H1 (cell line): ENCODE data around the gene C1orf21. TPM values are rescaled to one million over a fixed set of nuclear protein-coding genes. Genes with fewer than 3 reads are reported as not detected.

Experiments used
- CTCF ChIA-PET: fragments of 300-600 bp; sonication (Branson Sonifier 250); formaldehyde crosslinking; loops from one replicate; lab custom pipeline; 2021; ENCODE audit not compliant: partially characterized antibody; lab: Charles Lee
- POLR2A ChIA-PET: fragments of 300-600 bp; sonication (Branson Sonifier 250); formaldehyde crosslinking; loops from one replicate; lab custom pipeline; 2021; ENCODE audit warnings: inconsistent platforms; ENCODE audit not compliant: partially characterized antibody; lab: Charles Lee
- DNase-seq, 2 experiments: peaks; one replicate each; pipeline versions ENCODE4 v3.0.0 to v3.0.0-alpha.2; 2010 to 2022; ENCODE audit warnings: low spot score in 2 of 2, low read depth in 1 of 2, mixed read lengths in 1 of 2
- FAIRE-seq: peaks from 2 replicates; lab custom pipeline; 2011; peaks lifted over from hg19 to GRCh38; lab: Jason Lieb, UNC
- H2AFZ ChIP-seq: 2 replicates; pipeline ENCODE4 v1.8.1; 2012; ENCODE audit warnings: low read length, inconsistent platforms
- H2AK5ac ChIP-seq: 2 replicates; pipeline ENCODE4 v1.6.1; 2013; ENCODE audit warnings: low read depth, low read length
- H2BK120ac ChIP-seq: replicated peaks from 2 replicates; pipeline ENCODE3; 2013; ENCODE audit warnings: low read depth, low read length, inconsistent platforms
- H2BK12ac ChIP-seq: 2 replicates; pipeline ENCODE4 v1.6.1; 2013; ENCODE audit warnings: low read depth, low read length
- H2BK15ac ChIP-seq: 2 replicates; pipeline ENCODE4 v1.6.1; 2013; ENCODE audit warnings: low read length
- H2BK20ac ChIP-seq: 2 replicates; pipeline ENCODE4 v1.6.1; 2013; ENCODE audit warnings: low read length
- H2BK5ac ChIP-seq: 2 replicates; pipeline ENCODE4 v1.6.1; 2013; ENCODE audit warnings: low read depth, low read length
- H3K14ac ChIP-seq: 2 replicates; pipeline ENCODE4 v1.6.1; 2013; ENCODE audit warnings: inconsistent platforms; ENCODE audit not compliant: insufficient read length
- H3K18ac ChIP-seq: 2 replicates; pipeline ENCODE4 v1.6.1; 2013; ENCODE audit warnings: low read length; ENCODE audit errors: extremely low read depth
- H3K23ac ChIP-seq: 2 replicates; pipeline ENCODE4 v1.6.1; 2013; ENCODE audit warnings: inconsistent platforms; ENCODE audit not compliant: insufficient read length
- H3K23me2 ChIP-seq: 2 replicates; pipeline ENCODE4 v1.6.1; 2013; ENCODE audit warnings: low read depth, low read length
- H3K27ac ChIP-seq: 2 replicates; pipeline ENCODE4 v1.6.1; 2011; ENCODE audit warnings: low read depth, low read length, inconsistent platforms
- H3K27me3 ChIP-seq, 4 experiments: replicated peaks in 1 of 4; 1 replicate in 1 of 4; 2 replicates in 3 of 4; pipeline versions ENCODE4 v1.6.1 to v1.8.1; 2011 to 2013; ENCODE audit warnings: low read length in 3 of 4, mild to moderate bottlenecking in 3 of 4, inconsistent platforms in 2 of 4, mixed read lengths in 2 of 4, moderate library complexity in 1 of 4; ENCODE audit not compliant: control insufficient read depth in 3 of 4, insufficient read depth in 3 of 4; ENCODE audit errors: extremely low read depth in 1 of 4
- H3K36me3 ChIP-seq, 4 experiments: 2 replicates each; pipeline versions ENCODE4 v1.6.1 to v1.8.1; 2011 to 2013; ENCODE audit warnings: mild to moderate bottlenecking in 4 of 4, low read length in 3 of 4, moderate library complexity in 2 of 4, control low read depth in 1 of 4, inconsistent platforms in 1 of 4; ENCODE audit not compliant: insufficient read depth in 4 of 4, control insufficient read depth in 2 of 4
- H3K4ac ChIP-seq: replicated peaks from 2 replicates; pipeline ENCODE3; 2013; ENCODE audit warnings: low read length, low read depth, mixed read lengths, inconsistent platforms; ENCODE audit not compliant: insufficient read length
- H3K4me1 ChIP-seq, 4 experiments: replicated peaks in 1 of 4; 1 replicate in 1 of 4; 2 replicates in 3 of 4; pipeline versions ENCODE4 v1.6.1 to v1.8.1; 2011 to 2013; ENCODE audit warnings: low read length in 3 of 4, inconsistent platforms in 2 of 4, mixed read lengths in 1 of 4; ENCODE audit not compliant: insufficient read depth in 4 of 4, control insufficient read depth in 3 of 4
- H3K4me2 ChIP-seq, 2 experiments: 2 replicates each; pipeline versions ENCODE4 v1.6.1 to v1.8.1; 2011 to 2013; ENCODE audit warnings: low read depth in 2 of 2, low read length in 2 of 2, control low read depth in 1 of 2, inconsistent platforms in 1 of 2, mild to moderate bottlenecking in 1 of 2; ENCODE audit not compliant: insufficient read depth in 1 of 2
- H3K4me3 ChIP-seq, 4 experiments: fragments of 200-600, 300-600 bp in 1 of 4; sonication (generic), shearing (Covaris generic), sonication (Bioruptor Twin) in 1 of 4; 2 replicates each; pipeline versions ENCODE4 v1.5.1 to v1.8.1; 2011 to 2016; ENCODE audit warnings: low read length in 4 of 4, low read depth in 3 of 4, control low read depth in 2 of 4, inconsistent platforms in 2 of 4, mild to moderate bottlenecking in 2 of 4, mixed read lengths in 1 of 4, moderate library complexity in 1 of 4; ENCODE audit not compliant: insufficient read depth in 2 of 4; ENCODE audit errors: extremely low read depth in 1 of 4
- H3K56ac ChIP-seq: replicated peaks from 2 replicates; pipeline ENCODE3; 2013; ENCODE audit warnings: low read depth, mild to moderate bottlenecking, mixed read lengths, low read length, inconsistent platforms; ENCODE audit not compliant: insufficient read length
- H3K79me1 ChIP-seq: 2 replicates; pipeline ENCODE4 v1.6.1; 2013; ENCODE audit warnings: low read depth, low read length, control low read depth
- H3K79me2 ChIP-seq, 2 experiments: 2 replicates each; pipeline versions ENCODE4 v1.6.1 to v1.8.1; 2012 to 2013; ENCODE audit warnings: low read length in 2 of 2, mild to moderate bottlenecking in 2 of 2, inconsistent platforms in 1 of 2; ENCODE audit not compliant: insufficient read depth in 2 of 2, control insufficient read depth in 1 of 2
- H3K9ac ChIP-seq, 4 experiments: replicated peaks in 1 of 4; 1 replicate in 1 of 4; 2 replicates in 3 of 4; pipeline versions ENCODE4 v1.6.1 to v1.8.1; 2011 to 2013; ENCODE audit warnings: low read depth in 3 of 4, low read length in 3 of 4, control low read depth in 2 of 4, mild to moderate bottlenecking in 2 of 4, moderate library complexity in 2 of 4, inconsistent platforms in 1 of 4; ENCODE audit errors: extremely low read depth in 1 of 4
- H3K9me3 ChIP-seq, 2 experiments: 2 replicates each; pipeline versions ENCODE4 v1.6.1 to v1.8.1; 2012 to 2013; ENCODE audit warnings: mild to moderate bottlenecking in 2 of 2, moderate library complexity in 2 of 2, control low read depth in 1 of 2, inconsistent platforms in 1 of 2, low read depth in 1 of 2, low read length in 1 of 2, mixed read lengths in 1 of 2; ENCODE audit not compliant: insufficient read depth in 2 of 2
- H4K20me1 ChIP-seq, 2 experiments: replicated peaks in 1 of 2; 2 replicates each; pipeline versions ENCODE3 to v1.8.1; 2011 to 2013; ENCODE audit warnings: inconsistent platforms in 2 of 2, low read length in 2 of 2, mild to moderate bottlenecking in 1 of 2; ENCODE audit not compliant: insufficient read depth in 2 of 2, control insufficient read depth in 1 of 2
- H4K5ac ChIP-seq: 2 replicates; pipeline ENCODE4 v1.6.1; 2013; ENCODE audit warnings: low read length, low read depth, mixed read lengths, inconsistent platforms; ENCODE audit not compliant: insufficient read length
- H4K8ac ChIP-seq: 2 replicates; pipeline ENCODE4 v1.8.0; 2013; ENCODE audit warnings: mild to moderate bottlenecking, moderate library complexity, low read length, inconsistent platforms; ENCODE audit not compliant: insufficient read depth; ENCODE audit errors: extremely low read depth
- H4K91ac ChIP-seq: replicated peaks from 2 replicates; pipeline ENCODE3; 2013; ENCODE audit warnings: low read length, mixed read lengths, inconsistent platforms; ENCODE audit not compliant: insufficient read length
- CHD2 ChIP-seq: IDR thresholded peaks from 2 replicates; pipeline ENCODE4 v1.6.1; 2012; ENCODE audit warnings: low read length, improper control_type of control experiment
- EZH2 ChIP-seq: fragments of 200-600 bp; sonication (generic); IDR thresholded peaks from 2 replicates; pipeline ENCODE4 v1.7.1; 2012; ENCODE audit warnings: low read depth, mild to moderate bottlenecking, moderate library complexity, low read length, inconsistent platforms; ENCODE audit not compliant: severe bottlenecking
- POLR2A ChIP-seq, 2 experiments: IDR thresholded peaks; 1 replicate in 1 of 2; 2 replicates in 1 of 2; pipeline ENCODE4 v1.6.1; 2011; ENCODE audit warnings: low read depth in 2 of 2, low read length in 2 of 2, mild to moderate bottlenecking in 2 of 2; ENCODE audit errors: control extremely low read depth in 1 of 2
- RNF2 ChIP-seq: fragments of 200-900, 300-1000 bp; sonication (generic); IDR thresholded peaks from 2 replicates; pipeline ENCODE4 v1.7.1; 2016; ENCODE audit warnings: borderline replicate concordance, low read depth, mild to moderate bottlenecking, antibody characterized with exemption, low read length; ENCODE audit not compliant: poor library complexity, severe bottlenecking; ENCODE audit errors: missing control alignments
- RXRA ChIP-seq: IDR thresholded peaks from 2 replicates; pipeline ENCODE4 v1.6.1; 2011; ENCODE audit warnings: low read depth, mild to moderate bottlenecking, low read length, moderate library complexity; ENCODE audit not compliant: insufficient read depth
- SIN3A ChIP-seq, 2 experiments: IDR thresholded peaks in 1 of 2; conservative IDR thresholded peaks in 1 of 2; 2 replicates each; pipeline ENCODE4 v1.6.1; 2011 to 2012; ENCODE audit warnings: low read length in 2 of 2, improper control_type of control experiment in 1 of 2, low read depth in 1 of 2, mild to moderate bottlenecking in 1 of 2
- SP1 ChIP-seq: IDR thresholded peaks from 2 replicates; pipeline ENCODE4 v1.6.1; 2011; ENCODE audit warnings: low read depth, low read length
- TAF1 ChIP-seq: IDR thresholded peaks from 2 replicates; pipeline ENCODE4 v1.6.1; 2011; ENCODE audit warnings: mild to moderate bottlenecking, low read depth, low read length
- WGBS, 2 experiments: shearing (Covaris generic) in 1 of 2; methylation state at CpG; one replicate each; pipeline versions ENCODE4 v1.1.6 to v1.1.7; 2013 to 2015; ENCODE audit warnings: low lambda C conversion rate in 2 of 2, mixed read lengths in 2 of 2, inconsistent platforms in 1 of 2, low coverage in 1 of 2, missing lambda C conversion rate in 1 of 2; ENCODE audit not compliant: insufficient replicate concordance in 2 of 2, insufficient coverage in 1 of 2, insufficient read length in 1 of 2; ENCODE audit errors: extremely low coverage in 1 of 2, missing lambda C conversion rate in 1 of 2; 5-methylcytosine and 5-hydroxymethylcytosine counted together
- polyA plus RNA-seq, 7 experiments: library from polyadenylated mRNA; depleted of rRNA in 3 of 7; stranded (reverse) in 5 of 7; unstranded in 2 of 7; fragments of >200 nt in 5 of 7; fragments of 200-250 nt in 2 of 7; gene quantifications; 1 replicate in 5 of 7; 2 replicates in 1 of 7; 4 replicates in 1 of 7; pipeline versions ENCODE4 v1.2.1 to v1.2.3, GENCODE V29; 2011 to 2013; ENCODE audit warnings: missing spikeins in 2 of 7, mixed read lengths in 2 of 7
- total RNA-seq: library from RNA; stranded (reverse); fragmentation: NEBNext Ultra II Directional; extraction: Animal tissue kit (Norgen Biotek cat#: 25700); gene quantifications from 2 replicates; pipeline ENCODE4 v1.2.1, GENCODE V29; 2021
- TF ChIP-seq, protein P1 (sequence below): IDR thresholded peaks from 2 replicates; pipeline ENCODE4 v1.6.1; 2011; ENCODE audit warnings: low read depth, mild to moderate bottlenecking, low read length; ENCODE audit not compliant: insufficient read depth
- TF ChIP-seq, protein P2 (sequence below): IDR thresholded peaks from 2 replicates; pipeline ENCODE4 v1.6.1; 2012; ENCODE audit warnings: inconsistent platforms
- TF ChIP-seq, protein P3 (sequence below): IDR thresholded peaks from 2 replicates; pipeline ENCODE4 v1.6.1; 2011; ENCODE audit warnings: low read length, improper control_type of control experiment

Gene C1orf21
- total and polyA plus RNA-seq, 2 of the 8 experiments (the other 6 are each of a cell fraction or from before 2014, with no cell fraction given): 16.6 to 51.0 TPM

DNA sequence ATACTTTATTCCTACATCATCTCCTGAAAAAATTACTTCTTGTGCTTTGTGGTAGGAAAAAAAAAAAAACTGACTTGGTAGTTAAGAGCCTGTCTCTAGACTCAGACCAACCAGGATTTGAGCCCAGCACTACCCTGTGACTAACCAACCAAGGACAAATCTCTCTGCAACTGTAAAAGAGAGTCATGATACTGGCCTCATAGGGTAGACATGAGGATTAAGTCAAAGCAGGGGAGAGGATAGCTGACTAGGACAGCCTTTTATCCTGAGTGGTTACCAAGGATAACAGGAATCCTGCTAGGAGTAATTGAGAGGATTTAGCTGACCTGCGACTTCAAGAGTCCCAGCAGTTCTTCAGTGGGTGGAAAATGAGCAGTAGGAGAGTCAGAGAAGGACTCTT, 112.8 kb downstream of the C1orf21 start:
- Histone ChIP-seq H4K8ac (no peak overlapping the region), H2BK120ac (no peak overlapping the region), H3K4me1 (peaks cover 1 to 32% (median 25%) of the 10 kb centered on the region in 4 experiments; a peak in 6 of 7 replicates), H2BK20ac (no peak overlapping the region; the same call in 1 of the 2 replicates), H2BK12ac (no peak overlapping the region), H3K4me2 (no peak overlapping the region; a peak in 1 of 4 replicates), H3K27me3 (no peaks in the 10 kb centered on the region), H3K4ac (no peak overlapping the region), H2BK15ac (no peak overlapping the region), H4K5ac (no peak overlapping the region), H3K18ac (no peak overlapping the region), H3K56ac (no peak overlapping the region), H2AFZ (no peak overlapping the region), H4K91ac (no peak overlapping the region), H2BK5ac (no peak overlapping the region), H3K36me3 (no peaks in the 10 kb centered on the region), H3K79me1 (peaks cover 3% of the 10 kb centered on the region; the same call in 1 of the 2 replicates), H3K9me3 (no peaks in the 10 kb centered on the region), H3K27ac (no peak overlapping the region), H3K14ac (no peak overlapping the region), H3K9ac (no peak overlapping the region), H2AK5ac (no peak overlapping the region), H3K23me2 (no peaks in the 10 kb centered on the region), H3K23ac (no peak overlapping the region), H4K20me1 (no peaks in the 10 kb centered on the region), H3K4me3 (no peak overlapping the region), H3K79me2 (peaks cover 8 to 65% of the 10 kb centered on the region in 2 experiments)
- CTCF ChIA-PET: interaction anchor here (0.6 to 2.0 kb wide), 3 partner anchors 8 to 164 kb away, joined by 3 to 6 read pairs (median 3); no protein-coding TSS in a partner anchor
- 78% methylated on average over 1 of the region's 1 CpG; no CpG with 5 or more reads in 1 of the 2 experiments for WGBS, 2 experiments
- FAIRE-seq: no peak
- POLR2A ChIA-PET: no interaction called here
- no peak for DNase-seq
- TF ChIP-seq, protein P1, sequence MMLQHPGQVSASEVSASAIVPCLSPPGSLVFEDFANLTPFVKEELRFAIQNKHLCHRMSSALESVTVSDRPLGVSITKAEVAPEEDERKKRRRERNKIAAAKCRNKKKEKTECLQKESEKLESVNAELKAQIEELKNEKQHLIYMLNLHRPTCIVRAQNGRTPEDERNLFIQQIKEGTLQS: no peak
- TF ChIP-seq RNF2: no peak
- no peak for TF ChIP-seq TAF1
- TF ChIP-seq POLR2A (IDR thresholded peaks at IDR 0.05; ENCODE audit: control extremely low read depth in 1 of 2, low read depth in 2 of 2, low read length in 2 of 2): no peak
- TF ChIP-seq CHD2: no peak
- TF ChIP-seq SP1: no peak
- TF ChIP-seq, protein P2, sequence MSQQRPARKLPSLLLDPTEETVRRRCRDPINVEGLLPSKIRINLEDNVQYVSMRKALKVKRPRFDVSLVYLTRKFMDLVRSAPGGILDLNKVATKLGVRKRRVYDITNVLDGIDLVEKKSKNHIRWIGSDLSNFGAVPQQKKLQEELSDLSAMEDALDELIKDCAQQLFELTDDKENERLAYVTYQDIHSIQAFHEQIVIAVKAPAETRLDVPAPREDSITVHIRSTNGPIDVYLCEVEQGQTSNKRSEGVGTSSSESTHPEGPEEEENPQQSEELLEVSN: no peak
- no peak for TF ChIP-seq EZH2
- TF ChIP-seq SIN3A (conservative IDR thresholded peaks at IDR 0.05 in 1 of 2, IDR thresholded peaks at IDR 0.05 in 1 of 2; ENCODE audit: low read depth in 1 of 2, low read length in 2 of 2): no peak
- TF ChIP-seq, protein P3, sequence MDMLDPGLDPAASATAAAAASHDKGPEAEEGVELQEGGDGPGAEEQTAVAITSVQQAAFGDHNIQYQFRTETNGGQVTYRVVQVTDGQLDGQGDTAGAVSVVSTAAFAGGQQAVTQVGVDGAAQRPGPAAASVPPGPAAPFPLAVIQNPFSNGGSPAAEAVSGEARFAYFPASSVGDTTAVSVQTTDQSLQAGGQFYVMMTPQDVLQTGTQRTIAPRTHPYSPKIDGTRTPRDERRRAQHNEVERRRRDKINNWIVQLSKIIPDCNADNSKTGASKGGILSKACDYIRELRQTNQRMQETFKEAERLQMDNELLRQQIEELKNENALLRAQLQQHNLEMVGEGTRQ: no peak
- TF ChIP-seq RXRA: no peak
